Heart left ventricle (tissue), 16 donors: ENCODE measurements around the gene TAF1A. TPM values are rescaled to one million over a fixed set of nuclear protein-coding genes. Genes with fewer than 3 reads are reported as not detected.

Experiments used
- ATAC-seq, 4 donors: fragments of 200-7000 bp; cut with Tn5 transposase; one replicate each; pipeline ENCODE4 v1.9.1; 2020 to 2022; ENCODE audit warnings: moderate library complexity in 4 of 4, mild to moderate bottlenecking in 3 of 4, moderate number of reproducible peaks in 1 of 4
- DNase-seq, 5 donors: peaks; one replicate each; pipeline ENCODE4 v3.0.0-alpha.2; 2020
- H3K27ac ChIP-seq, 12 donors: fragments of 200-600 bp; sonication (generic) in 4 of 12; one replicate each; pipeline versions ENCODE4 v1.5.0 to v1.8.0; 2016 to 2022; ENCODE audit warnings: mild to moderate bottlenecking in 2 of 12
- H3K27me3 ChIP-seq, 9 donors: fragments of 200-600 bp; sonication (generic) in 2 of 9; one replicate each; pipeline versions ENCODE4 v1.5.1 to v1.8.0; 2016 to 2022; ENCODE audit warnings: mild to moderate bottlenecking in 3 of 9
- H3K36me3 ChIP-seq, 9 donors: fragments of 200-600 bp; sonication (generic) in 2 of 9; one replicate each; pipeline versions ENCODE4 v1.5.0 to v1.8.0; 2018 to 2022; ENCODE audit warnings: mild to moderate bottlenecking in 2 of 9
- H3K4me1 ChIP-seq, 12 donors: fragments of 200-600 bp; sonication (generic) in 4 of 12; one replicate each; pipeline versions ENCODE4 v1.5.0 to v1.8.0; 2016 to 2022; ENCODE audit warnings: mild to moderate bottlenecking in 3 of 12
- H3K4me3 ChIP-seq, 12 donors: fragments of 200-600 bp; sonication (generic) in 4 of 12; one replicate each; pipeline versions ENCODE4 v1.5.0 to v1.8.0; 2017 to 2022; ENCODE audit warnings: mild to moderate bottlenecking in 9 of 12, moderate library complexity in 4 of 12
- H3K9me3 ChIP-seq, 12 donors: fragments of 200-600 bp; sonication (generic) in 4 of 12; one replicate each; pipeline versions ENCODE4 v1.5.0 to v1.8.0; 2016 to 2022; ENCODE audit warnings: mild to moderate bottlenecking in 1 of 12
- POLR2A ChIP-seq, 2 donors: fragments of 450-650 bp; IDR thresholded peaks; one replicate each; pipeline ENCODE4 v1.6.1; 2017; ENCODE audit warnings: antibody characterized with exemption in 2 of 2, mild to moderate bottlenecking in 2 of 2, moderate library complexity in 2 of 2
- WGBS, 4 donors: extraction: QIAGEN DNeasy Blood & Tissue Kit in 2 of 4; methylation state at CpG; one replicate each; pipeline versions ENCODE4 v1.1.5 to v1.1.7; 2013 to 2018; 5-methylcytosine and 5-hydroxymethylcytosine counted together
- intact Hi-C, 10 donors: fragments of 100-400 bp; cut with DNase I; formaldehyde crosslinking; loops; one replicate each; pipeline versions ENCODE4 v1.11.1 to v1.14.2; 2022
- polyA plus RNA-seq, 2 donors: library from polyadenylated mRNA; stranded (reverse); fragments of 200-250 nt; gene quantifications; one replicate each; pipeline ENCODE4 v1.2.3, GENCODE V29; 2013
- total RNA-seq, 9 donors: library from RNA; depleted of rRNA in 2 of 9; stranded (reverse); fragments of >200 nt in 2 of 9; fragmentation: NEBNext Ultra II Directional in 3 of 9; extraction: Animal tissue kit (Norgen Biotek cat#: 25700) in 3 of 9; gene quantifications; one replicate each; pipeline versions ENCODE4 v1.1.0 to v1.2.4, GENCODE V29; 2016 to 2023
- TF ChIP-seq, protein P1 (sequence below), 12 donors: fragments of 200-600 bp; sonication (generic) in 4 of 12; IDR thresholded peaks; one replicate each; pipeline versions ENCODE4 v1.5.0 to v1.8.0; 2018 to 2022; ENCODE audit warnings: antibody characterized with exemption in 12 of 12, mild to moderate bottlenecking in 5 of 12
- donor health status: ischemic (EF 13 %, LVEDD 7.1; RV severe dilation, severe dysfunction).
- donor health status: healthy with polysubstance abuse.
- donor health status: DM: no; HTN: yes; CAD: no.
- donor health status: DM: no; HTN: no; CAD: no.
- donor health status: ischemic (EF 25% LVEDD 6.9; RV normal size, moderate dysfunction).
- donor health status: ischemic (EF 25% LVEDD 5.7; RV mildly dilated, moderate dysfunction).
- donor health status: healthy.
- donor health status: DM: yes; HTN: yes; CAD: no.
- donor health status: ischemic (EF 35%, LVEDD 5.7; RV mildly dilated, moderate dysfunction).
- donor health status: nonischemic (EF 11% LVEDD 7.7; RV severe dilation, severe dysfunction).
- donor health status: DM: yes; HTN: yes; CAD: no.
- donor health status: PGD.
- donor health status: ischemic (EF 29% LVEDD 5.4; RV normal size, mild dysfunction).
- donor health status: nonischemic (EF 23%, LVEDD 6.1; RV moderate dilation, normal function).

TAF1A gene
- total and polyA plus RNA-seq, 11 donors, result 0.81 to 5.1 (median 1.6) TPM

DNA sequence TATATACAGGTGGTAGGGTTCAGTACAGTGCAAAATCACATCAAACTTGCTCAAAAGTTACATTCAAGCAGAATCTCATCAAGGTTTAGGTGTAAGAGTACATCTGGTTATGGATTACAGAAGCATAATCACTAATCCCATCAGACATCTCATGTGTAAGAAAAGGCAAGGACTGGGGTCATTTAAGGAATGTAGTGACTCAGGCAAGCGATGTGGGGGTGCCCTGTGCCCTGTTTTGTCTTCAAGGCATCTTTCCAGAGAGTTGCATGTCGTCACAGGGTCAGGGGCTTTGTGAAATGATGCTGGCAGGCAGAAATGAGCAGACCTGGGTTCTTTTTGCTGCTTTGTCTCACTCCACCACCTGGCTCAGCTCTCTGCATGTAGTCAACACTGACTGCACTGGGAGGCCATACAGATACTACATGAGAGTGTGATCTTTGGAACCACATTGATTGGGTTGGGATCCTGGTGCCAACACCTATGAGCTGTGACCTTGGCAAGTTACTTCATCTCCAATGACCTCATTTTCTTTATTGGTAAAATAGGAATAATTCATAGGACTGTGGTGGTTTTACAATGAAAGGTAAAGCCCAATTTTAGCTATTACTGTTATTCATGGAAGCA is 33.6 kb downstream of the TAF1A start:
- no peak for ATAC-seq
- TF ChIP-seq POLR2A (IDR thresholded peaks at IDR 0.05), result no peak
- TF ChIP-seq, protein P1, sequence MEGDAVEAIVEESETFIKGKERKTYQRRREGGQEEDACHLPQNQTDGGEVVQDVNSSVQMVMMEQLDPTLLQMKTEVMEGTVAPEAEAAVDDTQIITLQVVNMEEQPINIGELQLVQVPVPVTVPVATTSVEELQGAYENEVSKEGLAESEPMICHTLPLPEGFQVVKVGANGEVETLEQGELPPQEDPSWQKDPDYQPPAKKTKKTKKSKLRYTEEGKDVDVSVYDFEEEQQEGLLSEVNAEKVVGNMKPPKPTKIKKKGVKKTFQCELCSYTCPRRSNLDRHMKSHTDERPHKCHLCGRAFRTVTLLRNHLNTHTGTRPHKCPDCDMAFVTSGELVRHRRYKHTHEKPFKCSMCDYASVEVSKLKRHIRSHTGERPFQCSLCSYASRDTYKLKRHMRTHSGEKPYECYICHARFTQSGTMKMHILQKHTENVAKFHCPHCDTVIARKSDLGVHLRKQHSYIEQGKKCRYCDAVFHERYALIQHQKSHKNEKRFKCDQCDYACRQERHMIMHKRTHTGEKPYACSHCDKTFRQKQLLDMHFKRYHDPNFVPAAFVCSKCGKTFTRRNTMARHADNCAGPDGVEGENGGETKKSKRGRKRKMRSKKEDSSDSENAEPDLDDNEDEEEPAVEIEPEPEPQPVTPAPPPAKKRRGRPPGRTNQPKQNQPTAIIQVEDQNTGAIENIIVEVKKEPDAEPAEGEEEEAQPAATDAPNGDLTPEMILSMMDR (IDR thresholded peaks at IDR 0.05), result no peak
- Histone ChIP-seq H3K4me1 (no peaks in the 10 kb centered on the region), H3K27me3 (no peaks in the 10 kb centered on the region), H3K27ac (no peak overlapping the region), H3K36me3 (peaks cover 0 to 58% (median 52%) of the 10 kb centered on the region in 9 donors), H3K9me3 (no peaks in the 10 kb centered on the region), H3K4me3 (no peak overlapping the region)
- 90 to 100% (median 95%) methylated on average over 2 of the region's 2 CpGs for WGBS, 4 donors
- intact Hi-C loops, result loop anchor here in 1 of 10 donors (1.0 kb wide), 1 partner anchor 11 kb away; no protein-coding TSS in a partner anchor
- DNase-seq, result no peak

DNA sequence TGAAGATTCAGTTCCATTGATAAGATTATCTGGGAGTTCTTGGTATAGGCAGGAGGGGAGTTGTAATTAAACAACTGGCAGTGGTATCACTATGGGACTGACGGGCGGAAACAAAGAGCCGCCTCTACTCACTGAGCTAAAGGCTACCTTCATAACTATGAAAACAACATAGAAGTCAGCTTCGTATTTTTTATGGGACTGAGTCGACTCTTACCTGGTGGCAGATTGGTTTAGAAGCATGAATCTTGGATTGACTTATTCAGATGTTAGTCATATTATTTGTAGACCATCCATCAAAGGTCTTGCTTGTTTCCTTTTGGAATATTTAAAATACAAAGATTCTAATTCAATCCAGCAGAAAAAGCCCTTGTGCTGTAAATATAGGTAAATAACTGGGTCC is 35.6 kb downstream of the TAF1A start:
- Histone ChIP-seq H3K27ac (no peak overlapping the region), H3K4me1 (no peaks in the 10 kb centered on the region), H3K9me3 (no peaks in the 10 kb centered on the region), H3K4me3 (no peak overlapping the region), H3K27me3 (no peaks in the 10 kb centered on the region), H3K36me3 (peaks cover 0 to 38% (median 33%) of the 10 kb centered on the region in 9 donors)
- no peak for DNase-seq
- WGBS, 4 donors, result 95 to 97% (median 96%) methylated on average over 5 of the region's 5 CpGs
- intact Hi-C loops, result no loop called here
- ATAC-seq, result no peak
- no peak for TF ChIP-seq POLR2A (IDR thresholded peaks at IDR 0.05)

DNA sequence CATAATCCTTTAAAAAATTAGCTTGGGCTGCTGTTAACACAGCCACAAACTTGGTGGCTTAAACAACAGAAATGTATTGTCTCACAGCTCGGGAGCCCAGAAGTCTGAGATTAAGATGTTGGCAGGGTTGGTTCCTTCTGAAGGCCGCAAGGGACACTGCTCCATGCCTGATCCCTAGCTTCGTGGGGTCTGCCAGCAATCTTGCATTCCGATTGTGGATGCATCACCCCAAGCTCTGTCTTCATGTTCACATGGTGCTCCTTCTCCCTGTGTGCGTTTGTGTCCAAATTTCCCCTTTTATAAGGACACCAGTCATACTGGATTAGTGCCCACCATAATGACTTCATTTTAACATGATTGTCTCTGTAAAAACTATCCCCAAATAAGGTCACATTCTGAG is 36.9 kb downstream of the TAF1A start:
- intact Hi-C loops, result no loop called here
- H3K4me1 ChIP-seq, result no peaks in the 10 kb centered on the region
- TF ChIP-seq, protein P1 (IDR thresholded peaks at IDR 0.05), result no peak
- no peak overlapping the region for H3K4me3 ChIP-seq
- no peaks in the 10 kb centered on the region for H3K9me3 ChIP-seq
- no peaks in the 10 kb centered on the region for H3K27me3 ChIP-seq
- no peak for DNase-seq
- WGBS, 4 donors, result 66 to 75% (median 69%) methylated on average over 5 of the region's 5 CpGs
- H3K36me3 ChIP-seq, result peaks cover 0 to 25% (median 20%) of the 10 kb centered on the region in 9 donors
- ATAC-seq, result no peak
- H3K27ac ChIP-seq, result no peak overlapping the region

DNA sequence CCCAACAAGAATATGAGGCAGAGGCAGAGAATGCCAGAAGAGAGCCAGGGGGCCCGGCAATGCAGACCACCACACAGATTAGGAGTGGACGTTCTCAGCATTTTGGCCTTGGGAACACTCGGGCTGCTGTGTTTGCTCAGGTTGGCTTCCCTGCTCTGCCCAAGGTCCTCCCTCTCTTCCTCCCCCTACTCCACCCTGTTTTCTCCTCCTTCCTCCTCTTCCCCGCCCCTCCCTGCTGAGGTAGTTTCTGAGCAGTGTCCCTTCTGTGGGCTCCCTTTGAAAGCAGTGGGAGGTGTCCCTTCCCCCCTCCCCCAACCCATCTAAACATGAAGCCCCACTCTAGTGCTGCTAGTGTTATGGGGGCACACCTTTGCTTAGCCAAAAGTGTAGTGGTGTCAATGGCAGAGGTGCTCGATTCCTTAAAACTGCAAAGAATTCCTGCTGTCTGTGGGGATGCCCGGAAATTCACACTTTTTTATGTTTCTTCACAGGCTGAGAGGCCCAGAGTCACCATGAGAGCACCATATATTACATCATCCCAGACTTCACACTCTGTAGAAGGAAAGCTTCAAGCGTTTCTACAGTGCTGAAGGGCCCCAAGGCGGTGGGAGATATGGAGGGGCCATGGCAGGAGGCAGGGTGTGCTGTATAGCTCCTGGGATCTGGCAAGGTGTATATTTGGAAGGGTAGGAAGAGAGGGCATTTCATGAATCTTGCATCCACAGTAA is 41.6 kb downstream of the TAF1A start, which contains the start of gene HHIPL2:
TSS of gene HHIPL2 (minus strand) at position 161 of the 728 bp plus-strand sequence. CDS start at position 101, 60 bp downstream.
- intact Hi-C loops, result no loop called here
- TF ChIP-seq, protein P1 (IDR thresholded peaks at IDR 0.05), result no peak
- TF ChIP-seq POLR2A (IDR thresholded peaks at IDR 0.05), result no peak
- no peak within 1 kb of the TSS for H3K27ac ChIP-seq
- H3K36me3 ChIP-seq, result no peaks in the 10 kb centered on the region
- 42 to 55% (median 49%) methylated on average over 8 of the region's 8 CpGs for WGBS, 4 donors
- H3K9me3 ChIP-seq, result no peaks in the 10 kb centered on the region
- ATAC-seq (no peak), DNase-seq (no peak)
- H3K27me3 ChIP-seq, result peaks cover 0 to 36% (median 6%) of the 10 kb centered on the region in 9 donors
- H3K4me3 ChIP-seq, result no peak within 1 kb of the TSS
- H3K4me1 ChIP-seq, result no peaks in the 10 kb centered on the region
